Measurements from ENCODE around the gene BTRC.

DNA sequence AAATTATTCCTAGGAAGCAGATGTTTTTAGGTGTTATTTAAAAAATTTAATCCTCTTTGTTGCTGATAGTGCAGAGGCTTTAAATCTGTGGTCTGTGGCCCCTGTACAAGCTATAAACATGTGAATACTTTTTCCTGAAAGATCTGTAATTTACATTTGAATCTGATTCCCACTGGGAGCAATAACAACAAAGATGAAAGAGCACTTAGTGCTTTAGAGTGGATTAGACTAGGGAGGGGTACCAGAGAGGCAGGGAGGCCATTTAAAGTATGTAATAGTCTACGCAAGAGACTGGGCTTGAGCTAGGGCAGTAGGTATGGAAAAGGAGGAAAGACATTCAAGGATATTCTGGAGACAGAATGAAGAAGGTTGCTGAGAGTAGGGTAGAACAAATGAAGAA is 19.1 kb downstream of the BTRC start:
- TF ChIP-seq, protein P1, sequence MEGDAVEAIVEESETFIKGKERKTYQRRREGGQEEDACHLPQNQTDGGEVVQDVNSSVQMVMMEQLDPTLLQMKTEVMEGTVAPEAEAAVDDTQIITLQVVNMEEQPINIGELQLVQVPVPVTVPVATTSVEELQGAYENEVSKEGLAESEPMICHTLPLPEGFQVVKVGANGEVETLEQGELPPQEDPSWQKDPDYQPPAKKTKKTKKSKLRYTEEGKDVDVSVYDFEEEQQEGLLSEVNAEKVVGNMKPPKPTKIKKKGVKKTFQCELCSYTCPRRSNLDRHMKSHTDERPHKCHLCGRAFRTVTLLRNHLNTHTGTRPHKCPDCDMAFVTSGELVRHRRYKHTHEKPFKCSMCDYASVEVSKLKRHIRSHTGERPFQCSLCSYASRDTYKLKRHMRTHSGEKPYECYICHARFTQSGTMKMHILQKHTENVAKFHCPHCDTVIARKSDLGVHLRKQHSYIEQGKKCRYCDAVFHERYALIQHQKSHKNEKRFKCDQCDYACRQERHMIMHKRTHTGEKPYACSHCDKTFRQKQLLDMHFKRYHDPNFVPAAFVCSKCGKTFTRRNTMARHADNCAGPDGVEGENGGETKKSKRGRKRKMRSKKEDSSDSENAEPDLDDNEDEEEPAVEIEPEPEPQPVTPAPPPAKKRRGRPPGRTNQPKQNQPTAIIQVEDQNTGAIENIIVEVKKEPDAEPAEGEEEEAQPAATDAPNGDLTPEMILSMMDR (IDR thresholded peaks at IDR 0.05) = no peak
- no peak for TF ChIP-seq POLR2A (IDR thresholded peaks at IDR 0.05)

Data from body of pancreas (tissue), 4 donors.